HG02981 (cell line): ENCODE measurements around the gene UNC45A.
"Not testable (repeated sequence)": the region's sequence is repeated elsewhere in the genome, so short reads cannot be mapped to it uniquely, and the experiment has no call there.

Experiments used
- ATAC-seq: cut with Tn5 transposase; IDR thresholded peaks from one replicate; pipeline ENCODE4 v1.9.1; 2021; ENCODE audit warnings: mild to moderate bottlenecking, moderate library complexity; ENCODE audit not compliant: unreplicated experiment

The UNC45A gene

DNA sequence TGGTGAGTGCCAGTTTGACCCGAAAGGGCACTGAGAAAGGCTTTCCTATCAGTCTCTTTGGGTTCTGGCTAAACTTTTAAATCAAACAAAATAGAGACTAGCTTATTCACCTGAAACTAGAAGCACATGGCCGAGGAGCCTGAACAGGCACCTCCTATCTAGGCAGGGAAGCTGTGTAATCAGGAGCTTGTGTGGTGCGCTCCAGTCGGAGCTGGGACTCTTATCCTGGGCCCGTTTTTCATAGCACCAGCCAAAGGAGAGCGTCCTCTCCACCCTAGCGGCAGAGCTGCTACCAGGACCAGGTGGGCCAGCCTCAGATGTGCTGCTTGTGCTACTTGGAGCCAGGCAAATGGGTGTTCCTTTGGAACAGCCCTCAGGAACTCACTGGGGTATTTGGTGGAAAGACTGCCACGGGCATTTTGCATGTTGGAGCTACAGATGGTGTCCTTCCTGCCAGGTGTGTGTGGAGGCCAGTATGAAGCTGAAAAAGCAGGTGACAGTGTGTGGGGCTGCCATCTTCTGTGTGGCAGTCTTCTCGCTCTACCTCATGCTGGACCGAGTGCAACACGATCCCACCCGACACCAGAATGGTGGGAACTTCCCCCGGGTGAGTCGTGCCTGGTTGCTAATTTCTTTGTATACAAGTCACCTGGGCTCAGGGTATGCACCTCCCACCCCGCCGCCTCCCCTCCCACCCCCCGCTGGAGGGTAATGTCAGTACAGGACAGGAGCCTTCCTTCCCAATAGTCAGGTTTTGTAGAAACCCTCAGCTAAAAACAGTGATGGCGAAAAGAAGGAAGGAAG is 31.1 kb upstream of the UNC45A start:
- ATAC-seq, result no peak

DNA sequence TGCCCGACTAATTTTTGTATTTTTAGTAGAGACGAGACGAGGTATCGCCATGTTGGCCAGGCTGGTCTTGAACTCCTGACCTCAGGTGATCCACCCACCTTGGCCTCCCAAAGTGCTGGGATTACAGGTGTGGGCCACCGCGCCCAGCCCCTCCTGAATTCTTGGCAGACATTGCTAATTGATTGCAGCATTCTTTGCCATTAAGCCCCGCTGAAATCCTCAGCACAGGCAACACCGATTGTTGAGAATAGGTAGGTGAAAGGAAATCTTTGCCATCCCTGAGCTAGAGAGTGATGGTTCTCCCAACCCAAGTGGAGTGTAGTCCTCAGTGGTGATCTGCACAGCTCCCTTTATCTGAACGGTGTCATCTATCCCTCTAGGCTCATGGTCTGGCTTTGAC is 30.3 kb upstream of the UNC45A start:
- no peak for ATAC-seq

DNA sequence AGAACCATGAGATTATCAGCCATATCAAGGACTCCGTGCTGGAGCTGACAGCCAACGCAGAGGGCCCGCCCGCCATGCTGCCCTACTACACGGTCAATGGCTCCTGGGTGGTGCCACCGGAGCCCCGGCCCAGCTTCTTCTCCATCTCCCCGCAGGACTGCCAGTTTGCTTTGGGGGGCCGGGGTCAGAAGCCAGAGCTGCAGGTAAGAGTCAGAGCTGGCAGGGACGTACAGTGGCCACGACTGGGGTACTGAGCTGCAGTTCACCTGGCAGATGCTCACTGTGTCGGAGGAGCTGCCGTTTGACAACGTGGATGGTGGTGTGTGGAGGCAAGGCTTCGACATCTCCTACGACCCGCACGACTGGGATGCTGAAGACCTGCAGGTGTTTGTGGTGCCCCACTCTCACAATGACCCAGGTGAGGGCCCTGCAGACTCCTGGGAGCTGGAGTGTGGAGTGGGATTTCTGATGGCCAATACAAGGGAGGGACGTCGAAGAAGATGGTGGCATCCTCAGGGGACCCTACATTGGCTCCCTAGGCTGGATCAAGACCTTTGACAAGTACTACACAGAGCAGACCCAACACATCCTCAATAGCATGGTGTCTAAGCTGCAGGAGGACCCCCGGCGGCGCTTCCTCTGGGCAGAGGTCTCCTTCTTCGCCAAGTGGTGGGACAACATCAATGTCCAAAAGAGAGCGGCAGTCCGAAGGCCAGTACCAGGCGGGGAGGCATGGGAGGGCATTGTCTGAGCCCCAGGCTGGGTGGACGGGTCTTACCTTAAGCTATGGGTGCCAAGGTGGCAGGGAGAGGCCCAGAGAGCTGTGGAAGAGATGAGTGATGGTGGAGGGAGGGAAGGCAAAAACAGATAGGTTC is 29.5 kb upstream of the UNC45A start:
- ATAC-seq, result no peak

DNA sequence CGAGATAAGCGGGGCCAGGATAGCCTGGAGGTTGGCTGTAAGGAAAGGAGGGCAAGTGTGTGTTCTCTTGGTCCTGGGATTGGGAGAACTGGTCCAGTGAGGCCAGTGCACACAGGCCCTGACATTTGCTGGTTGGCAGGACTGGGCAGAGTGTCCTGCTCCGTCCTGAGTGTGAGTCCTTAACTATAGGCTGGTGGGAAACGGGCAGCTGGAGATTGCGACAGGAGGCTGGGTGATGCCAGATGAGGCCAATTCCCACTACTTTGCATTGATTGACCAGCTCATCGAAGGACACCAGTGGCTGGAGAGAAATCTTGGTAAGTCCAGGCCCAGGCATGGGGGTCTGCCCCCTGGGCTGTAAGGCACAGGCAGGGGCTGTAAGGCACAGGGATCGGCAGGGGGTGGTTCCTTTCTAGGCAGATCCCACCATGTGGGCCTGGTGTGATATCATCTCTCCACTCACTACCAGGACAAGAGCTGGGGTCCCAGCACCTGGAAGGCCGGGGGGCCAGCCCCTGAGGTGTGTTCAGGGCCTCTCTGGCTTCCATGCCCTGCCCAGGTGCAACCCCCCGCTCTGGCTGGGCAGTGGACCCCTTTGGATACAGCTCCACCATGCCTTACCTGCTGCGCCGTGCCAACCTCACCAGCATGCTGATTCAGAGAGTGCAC is 28.8 kb upstream of the UNC45A start:
- ATAC-seq, result no peak

DNA sequence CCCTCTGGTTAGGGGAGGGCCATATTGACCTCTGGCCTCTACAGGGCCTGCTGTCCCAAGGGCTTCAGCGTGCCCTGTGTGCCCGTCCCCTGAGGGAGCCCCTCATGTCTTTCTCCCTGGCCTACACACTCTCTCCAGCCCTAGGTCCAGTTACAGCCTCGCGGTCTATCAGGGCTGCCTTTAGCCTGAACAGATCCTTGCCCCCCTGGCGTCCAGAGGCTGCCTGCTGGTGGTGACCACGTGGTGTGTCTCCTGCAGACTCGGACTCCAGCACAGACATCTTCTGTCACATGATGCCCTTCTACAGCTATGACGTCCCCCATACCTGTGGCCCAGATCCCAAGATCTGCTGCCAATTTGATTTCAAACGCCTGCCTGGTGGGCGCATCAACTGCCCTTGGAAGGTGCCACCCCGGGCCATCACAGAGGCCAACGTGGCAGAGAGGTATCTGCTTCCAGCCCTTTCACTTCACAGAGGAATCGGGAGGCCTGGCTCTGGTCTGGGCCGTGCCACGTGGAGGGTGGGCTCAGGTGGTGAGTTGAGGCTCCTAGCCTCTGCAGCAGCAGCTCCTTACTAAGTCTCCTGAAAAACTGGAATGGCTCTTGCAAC is 27.9 kb upstream of the UNC45A start:
- ATAC-seq, result no peak

DNA sequence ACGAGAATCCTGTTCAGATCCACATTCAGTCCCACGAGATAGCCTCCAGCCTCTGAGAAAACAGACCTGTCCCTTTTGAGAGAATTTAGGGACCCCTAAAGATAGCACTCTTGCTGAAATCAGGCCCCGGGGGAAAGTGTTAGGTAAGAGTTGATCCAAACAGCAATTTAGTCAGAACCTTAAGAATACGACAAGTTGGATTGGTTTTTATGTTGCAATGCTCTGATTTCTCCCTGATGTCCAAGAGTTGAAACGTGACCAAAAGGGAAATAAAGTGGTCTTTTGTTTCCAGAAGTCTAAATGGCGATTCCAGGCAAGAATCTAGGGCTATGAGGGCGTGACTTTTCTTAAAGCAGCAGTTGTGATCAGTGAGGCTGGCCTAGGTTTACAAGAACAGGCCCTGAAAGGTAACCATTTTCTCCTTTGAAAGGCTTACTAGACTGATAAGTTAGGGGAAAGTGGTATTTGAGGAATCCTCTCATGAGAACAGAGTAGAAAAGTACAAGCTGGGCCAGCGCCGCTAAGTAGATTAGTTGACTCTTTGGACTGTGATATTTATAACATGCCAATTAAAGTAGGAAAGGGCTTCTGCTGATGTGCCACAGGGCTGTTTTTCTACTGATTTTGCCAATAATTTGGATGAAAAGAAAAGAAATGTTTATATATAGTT is 27.1 kb upstream of the UNC45A start:
- ATAC-seq, result no peak

DNA sequence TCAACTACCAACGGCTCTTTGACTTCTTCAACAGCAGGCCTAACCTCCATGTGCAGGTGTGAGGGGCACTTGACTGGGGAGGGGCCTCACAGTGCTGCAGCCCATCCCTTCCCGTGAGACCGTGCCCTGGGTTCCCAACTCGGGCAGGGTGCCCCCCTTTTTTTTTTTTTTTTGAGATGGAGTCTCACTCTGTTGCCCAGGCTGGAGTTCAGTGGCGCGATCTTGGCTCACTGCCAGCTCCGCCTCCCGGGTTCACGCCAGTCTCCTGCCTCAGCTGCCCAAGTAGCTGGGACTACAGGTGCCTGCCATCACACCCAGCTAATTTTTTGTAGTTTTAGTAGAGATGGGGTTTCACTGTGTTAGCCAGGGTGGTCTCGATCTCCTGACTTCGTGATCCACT is 25.6 kb upstream of the UNC45A start:
- ATAC-seq, result not testable (repeated sequence)

DNA sequence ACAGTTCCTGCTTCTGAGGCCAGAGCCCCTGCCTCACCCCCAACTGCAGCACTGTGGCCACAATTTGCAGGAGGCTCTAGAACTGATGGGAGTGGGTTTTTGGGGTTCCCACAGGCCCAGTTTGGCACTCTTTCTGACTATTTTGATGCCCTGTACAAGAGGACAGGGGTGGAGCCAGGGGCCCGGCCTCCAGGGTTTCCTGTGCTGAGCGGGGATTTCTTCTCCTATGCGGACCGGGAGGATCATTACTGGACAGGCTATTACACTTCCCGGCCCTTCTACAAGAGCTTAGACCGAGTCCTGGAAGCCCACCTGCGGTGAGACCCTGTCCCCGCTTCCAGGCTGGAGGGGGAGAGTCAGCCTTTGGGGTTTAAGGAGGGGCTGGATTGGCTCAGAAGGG is 25.1 kb upstream of the UNC45A start:
- no peak for ATAC-seq

DNA sequence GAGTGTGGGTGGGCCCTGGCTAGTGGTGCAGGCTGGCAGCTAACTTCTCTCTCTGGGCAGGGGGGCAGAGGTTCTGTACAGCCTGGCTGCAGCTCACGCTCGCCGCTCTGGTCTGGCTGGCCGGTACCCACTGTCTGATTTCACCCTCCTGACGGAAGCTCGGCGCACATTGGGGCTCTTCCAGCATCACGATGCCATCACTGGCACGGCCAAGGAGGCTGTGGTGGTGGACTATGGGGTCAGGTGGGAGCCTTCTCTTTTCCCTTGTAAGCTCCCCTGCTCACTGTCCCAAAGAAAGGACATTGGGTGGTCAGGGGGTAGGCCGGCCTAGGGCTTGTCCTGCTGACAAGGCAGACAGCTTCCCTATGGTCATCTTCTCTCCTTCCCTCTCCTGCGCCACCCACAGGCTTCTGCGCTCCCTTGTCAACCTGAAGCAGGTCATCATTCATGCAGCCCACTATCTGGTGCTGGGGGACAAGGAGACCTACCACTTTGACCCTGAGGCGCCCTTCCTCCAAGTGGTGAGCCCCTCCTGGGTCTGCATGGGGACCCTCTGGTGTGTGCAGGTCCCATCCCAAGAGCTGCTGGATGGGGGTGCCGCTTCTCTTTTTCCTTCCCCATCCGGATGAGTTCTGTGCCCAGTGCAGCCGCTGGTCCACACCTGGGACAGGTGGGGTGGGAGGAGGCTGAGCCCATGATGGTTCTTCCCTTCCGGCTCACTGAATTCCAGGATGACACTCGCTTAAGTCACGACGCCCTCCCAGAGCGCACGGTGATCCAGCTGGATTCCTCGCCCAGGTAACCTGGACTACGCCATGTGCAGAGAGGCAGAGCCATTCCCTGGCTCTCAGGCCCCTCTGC is 24.4 kb upstream of the UNC45A start:
- no peak for ATAC-seq

DNA sequence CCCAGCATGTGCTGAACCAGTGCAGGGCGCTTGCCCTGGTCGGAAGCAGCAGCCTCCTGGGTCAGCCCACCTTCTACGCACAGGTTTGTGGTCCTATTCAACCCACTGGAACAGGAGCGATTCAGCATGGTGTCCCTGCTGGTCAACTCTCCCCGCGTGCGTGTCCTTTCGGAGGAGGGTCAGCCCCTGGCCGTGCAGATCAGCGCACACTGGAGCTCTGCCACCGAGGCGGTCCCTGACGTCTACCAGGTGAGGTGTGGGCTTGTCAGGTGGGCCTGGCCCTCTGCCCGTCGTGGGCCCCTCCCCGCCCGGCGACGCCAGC is 23.8 kb upstream of the UNC45A start:
- ATAC-seq, result no peak

DNA sequence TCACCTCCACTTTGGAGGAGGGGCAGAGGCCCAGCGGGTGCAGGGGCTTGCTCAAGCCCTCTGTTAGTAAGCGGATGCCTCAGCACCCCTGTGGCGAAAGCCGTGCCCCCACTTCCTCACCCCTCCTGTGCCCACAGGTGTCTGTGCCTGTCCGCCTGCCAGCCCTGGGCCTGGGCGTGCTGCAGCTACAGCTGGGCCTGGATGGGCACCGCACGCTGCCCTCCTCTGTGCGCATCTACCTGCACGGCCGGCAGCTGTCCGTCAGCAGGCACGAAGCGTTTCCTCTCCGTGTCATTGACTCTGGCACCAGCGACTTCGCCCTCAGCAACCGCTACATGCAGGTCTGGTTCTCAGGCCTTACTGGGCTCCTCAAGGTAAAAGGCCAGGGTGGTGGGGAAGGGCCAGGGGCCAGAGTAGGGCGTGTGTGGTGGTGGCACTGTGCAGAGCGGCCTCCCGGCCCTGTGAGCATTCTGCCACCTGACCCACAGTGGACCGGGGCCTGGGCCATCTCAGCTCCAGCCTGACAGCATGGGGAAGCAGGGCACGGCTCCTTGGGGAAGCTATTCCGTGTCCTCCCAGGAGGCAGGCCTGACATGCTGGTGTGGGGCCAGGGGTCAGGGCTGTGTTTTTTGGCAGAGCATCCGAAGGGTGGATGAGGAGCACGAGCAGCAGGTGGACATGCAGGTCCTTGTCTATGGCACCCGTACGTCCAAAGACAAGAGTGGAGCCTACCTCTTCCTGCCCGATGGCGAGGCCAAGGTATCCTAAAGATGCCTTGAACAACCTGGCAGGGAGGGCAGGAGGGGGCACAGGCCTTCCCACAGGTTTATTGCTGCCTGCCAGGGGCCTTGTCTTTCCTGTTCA is 22.9 kb upstream of the UNC45A start:
- ATAC-seq, result no peak

DNA sequence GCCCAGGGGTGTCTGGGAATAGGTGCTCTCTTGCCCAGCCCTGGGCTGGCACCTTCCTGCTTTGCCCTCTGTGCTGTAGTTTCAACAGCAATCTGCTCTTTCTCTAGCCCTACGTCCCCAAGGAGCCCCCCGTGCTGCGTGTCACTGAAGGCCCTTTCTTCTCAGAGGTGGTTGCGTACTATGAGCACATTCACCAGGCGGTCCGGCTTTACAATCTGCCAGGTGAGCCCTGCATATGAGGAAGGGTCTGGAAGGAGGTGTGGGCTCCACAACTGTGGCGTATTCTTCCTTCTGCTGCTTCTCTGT is 22.4 kb upstream of the UNC45A start:
- ATAC-seq, result no peak

DNA sequence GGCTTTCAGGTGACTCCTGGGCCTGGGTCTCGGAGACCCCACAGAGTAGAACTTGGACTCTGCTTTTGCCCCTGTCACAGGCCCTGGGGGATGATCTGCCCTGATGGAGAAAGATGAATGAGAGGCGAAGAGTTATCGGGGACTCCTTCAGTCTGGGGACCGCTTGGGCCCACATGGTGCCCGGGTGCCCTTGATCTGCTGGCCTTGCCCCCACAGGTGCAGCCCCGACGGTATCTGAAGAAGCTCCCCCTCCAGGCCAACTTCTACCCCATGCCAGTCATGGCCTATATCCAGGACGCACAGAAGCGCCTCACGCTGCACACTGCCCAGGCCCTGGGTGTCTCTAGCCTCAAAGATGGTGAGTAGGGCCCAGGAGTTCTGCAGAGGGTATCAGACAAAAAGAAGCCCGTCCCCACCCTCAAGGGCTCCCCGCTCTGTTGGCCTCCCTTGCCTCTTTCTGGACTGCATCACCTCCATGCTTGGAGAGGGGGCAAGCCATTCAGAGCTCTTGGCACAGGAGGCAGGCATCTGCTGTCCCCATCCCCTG is 21.6 kb upstream of the UNC45A start:
- no peak for ATAC-seq

DNA sequence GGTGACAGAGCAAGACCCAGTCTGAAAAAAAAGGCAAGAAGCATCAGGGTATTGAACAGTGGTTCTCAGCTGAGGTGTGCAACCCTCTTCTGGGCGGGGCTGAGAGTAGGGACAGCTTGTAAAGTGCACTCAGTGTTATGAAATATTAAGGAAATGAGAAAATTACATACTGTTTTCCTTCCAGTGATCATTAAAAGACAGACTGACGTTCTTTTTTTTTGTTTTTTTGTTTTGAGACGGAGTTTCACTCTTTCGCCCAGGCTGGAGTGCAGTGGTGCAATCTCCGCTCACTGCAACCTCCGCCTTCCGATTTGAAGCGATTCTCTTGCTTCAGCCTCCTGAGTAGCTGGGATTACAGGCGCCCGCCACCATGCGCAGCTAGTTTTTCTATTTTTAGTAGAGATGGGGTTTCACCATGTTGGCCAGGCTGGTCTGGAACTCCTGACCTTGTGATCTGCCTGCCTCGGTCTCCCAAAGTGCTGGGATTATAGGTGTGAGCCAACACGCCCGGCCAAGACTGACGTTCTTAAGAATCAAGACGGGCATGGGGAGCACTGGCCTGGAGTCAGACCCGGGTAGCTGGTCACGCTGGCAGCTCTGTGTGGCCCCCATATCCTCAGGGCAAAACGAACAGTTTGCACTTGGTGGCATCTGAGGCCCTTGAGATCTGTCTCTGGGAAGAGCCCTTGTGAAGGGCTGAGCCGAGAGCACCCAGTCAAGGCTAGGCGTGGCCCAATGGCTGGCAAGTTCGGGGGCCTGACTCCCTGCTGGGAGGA is 20.6 kb upstream of the UNC45A start:
- no peak for ATAC-seq

DNA sequence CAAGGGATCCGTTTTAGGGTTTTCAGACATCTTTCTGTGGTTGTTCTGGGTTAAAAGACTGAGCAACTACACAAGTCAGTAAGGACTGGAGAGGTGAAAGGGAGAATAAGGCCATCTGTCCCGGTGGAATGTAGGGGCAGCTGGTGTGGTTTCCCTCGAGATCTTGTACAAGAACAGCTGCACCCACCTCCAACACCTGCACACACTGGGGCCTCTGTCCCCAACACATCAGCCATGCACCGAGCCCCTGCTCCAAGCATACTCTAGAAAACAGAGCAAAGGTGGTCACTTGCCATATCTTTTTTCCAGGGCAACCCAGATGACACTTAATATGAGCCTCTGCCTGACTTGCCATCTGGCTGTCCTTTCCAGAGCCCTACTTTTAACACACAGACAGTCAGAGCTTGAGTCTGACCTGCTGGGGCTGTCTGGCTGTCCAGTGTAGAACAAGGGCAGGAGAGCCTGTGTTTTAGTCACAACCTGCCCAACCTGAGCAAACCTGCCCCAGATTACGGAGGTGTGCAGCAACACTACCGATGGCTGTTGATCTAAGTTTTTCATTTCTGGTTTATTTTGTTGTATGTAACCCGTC is 19.8 kb upstream of the UNC45A start:
- ATAC-seq, result no peak

DNA sequence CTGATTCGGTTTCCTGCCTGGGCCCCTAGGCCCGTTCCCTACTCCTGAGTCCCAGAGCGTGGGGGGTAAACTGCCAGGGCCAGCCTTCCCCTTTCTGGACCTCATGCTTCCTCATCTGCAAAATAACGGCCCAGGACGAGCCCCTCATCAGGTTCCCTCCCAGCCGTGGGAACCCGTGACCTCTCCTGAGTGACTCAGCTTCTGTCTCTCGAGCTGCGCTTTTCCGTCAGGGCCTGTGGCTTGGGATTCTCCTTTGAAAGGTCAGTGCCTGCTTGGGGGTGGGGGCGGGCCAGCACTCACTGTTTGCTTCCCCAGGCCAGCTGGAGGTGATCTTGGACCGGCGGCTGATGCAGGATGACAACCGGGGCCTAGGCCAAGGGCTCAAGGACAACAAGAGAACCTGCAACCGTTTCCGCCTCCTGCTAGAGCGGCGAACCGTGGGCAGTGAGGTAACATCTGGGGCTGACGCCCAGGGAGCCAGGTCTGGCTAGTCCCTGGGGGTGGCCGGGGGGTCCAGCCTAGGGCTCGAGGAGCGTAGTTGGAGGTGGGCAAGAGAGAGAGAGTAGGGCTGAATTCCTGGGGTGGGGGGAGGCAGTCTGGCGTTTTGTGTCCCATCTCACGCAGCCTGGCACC is 19.2 kb upstream of the UNC45A start:
- no peak for ATAC-seq

DNA sequence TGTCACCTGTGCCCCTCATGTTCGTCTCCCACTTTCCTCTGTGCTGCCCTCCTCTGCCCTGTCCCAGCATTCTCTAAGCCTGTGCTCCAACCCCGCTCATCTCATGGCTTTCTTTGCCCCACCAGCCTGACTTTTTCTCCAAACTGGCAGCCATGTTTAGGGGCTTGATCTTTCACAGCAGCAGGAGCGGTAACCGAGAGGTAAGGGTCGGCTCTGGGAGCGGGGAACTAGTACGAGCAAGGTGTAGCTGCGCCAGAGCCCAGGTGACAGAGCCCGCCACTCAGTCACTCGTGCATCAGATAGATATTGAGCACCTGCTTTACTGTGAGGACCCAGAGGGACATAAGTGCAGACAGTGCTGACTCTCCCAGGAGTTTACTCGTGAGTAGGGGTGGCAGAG is 18.6 kb upstream of the UNC45A start:
- no peak for ATAC-seq
